ENCODE data around the gene BMPR1A. TPM values are rescaled to one million over a fixed set of nuclear protein-coding genes. Genes with fewer than 3 reads are reported as not detected.

BMPR1A gene
- total and polyA plus RNA-seq, 10 of the 15 experiments (the other 5 are each of a cell fraction or from before 2014, with no cell fraction given) = 2.3 to 22.7 (median 13.1) TPM

GRCh38 chr10:86899670-86900276 is 143.4 kb downstream of the BMPR1A start (continued):
- TF ChIP-seq CTCF (IDR thresholded peaks at IDR 0.05 in 2 of 3, conservative IDR thresholded peaks at IDR 0.05 in 1 of 3; ENCODE audit: control insufficient read depth in 2 of 3, extremely low read depth in 1 of 3, insufficient read depth in 1 of 3, low read depth in 3 of 3, low read length in 3 of 3) = peak; percentile 63 to 73 (median 63)

GRCh38 chr10:86900955-86901354 is 144.5 kb downstream of the BMPR1A start:
- in situ Hi-C loops (cut with MboI) = no loop called here
- intact Hi-C loops (cut with micrococcal nuclease; ENCODE audit: unreplicated experiment) = no loop called here
- Histone ChIP-seq H3K27ac (ENCODE audit: control insufficient read depth, insufficient read depth) (no peak overlapping the region), H4K20me1 (ENCODE audit: control insufficient read depth, insufficient read depth) (no peaks in the 10 kb centered on the region), H3K36me3 (ENCODE audit: control insufficient read depth in 2 of 2, insufficient read depth in 2 of 2, low read length in 1 of 2) (peaks cover 4 to 9% of the 10 kb centered on the region in 2 experiments; a peak in 3 of 4 replicates), H3K4me3 (no peak overlapping the region), H3K4me1 (ENCODE audit: control insufficient read depth, insufficient read depth, low read length) (no peaks in the 10 kb centered on the region), H2AFZ (ENCODE audit: control insufficient read depth, low read depth, low read length) (no peak overlapping the region), H3K9ac (ENCODE audit: control insufficient read depth, insufficient read depth, low read length) (no peak overlapping the region), H3K79me2 (ENCODE audit: control insufficient read depth, insufficient read depth, low read length) (no peaks in the 10 kb centered on the region), H3K9me3 (replicated peaks; ENCODE audit: control insufficient read depth, insufficient read depth, low read length) (no peaks in the 10 kb centered on the region; the same call in 2 of the 3 replicates), H3K4me2 (ENCODE audit: control insufficient read depth, insufficient read depth) (no peak overlapping the region), H3K27me3 (replicated peaks in 1 of 2; ENCODE audit: control insufficient read depth in 2 of 2, insufficient read depth in 2 of 2, low read length in 1 of 2) (no peaks in the 10 kb centered on the region)
- ChIA-PET CTCF (interaction anchor here (1.0 to 5.9 kb wide), 12 partner anchors 8 to 259 kb away, joined by 3 to 86 read pairs (median 7); no protein-coding TSS in a partner anchor), SMC1A (ENCODE audit: uncharacterized antibody, unreplicated experiment) (interaction anchor here (0.6 to 3.9 kb wide), 12 partner anchors 9 to 256 kb away, joined by 3 to 19 read pairs (median 3); no protein-coding TSS in a partner anchor), POLR2A (interaction anchor here (0.6 kb wide), 2 partner anchors 44 to 158 kb away, joined by 3 to 5 read pairs; no protein-coding TSS in a partner anchor), RAD21 (ENCODE audit: unreplicated experiment) (interaction anchor here (0.7 to 3.5 kb wide), 4 partner anchors 167 to 230 kb away, joined by 3 to 16 read pairs (median 8); no protein-coding TSS in a partner anchor)
- BruUV-seq (replicated peaks) = no TSS peak
- WGBS (ENCODE audit: insufficient coverage, insufficient replicate concordance, low lambda C conversion rate, missing lambda C conversion rate) = 94% methylated on average over 2 of the region's 2 CpGs
- no peak for FAIRE-seq
- DNase-seq (ENCODE audit: low read depth, low spot score) = no peak
- ATAC-seq = no peak
- TF ChIP-seq SUZ12 (IDR thresholded peaks at IDR 0.05; ENCODE audit: unreplicated experiment) = no peak
- peak; percentile 17 for TF ChIP-seq NR2C2 (IDR thresholded peaks at IDR 0.05; ENCODE audit: borderline replicate concordance, control insufficient read depth, insufficient read length, low read depth)

All from GM12878 (cell line).